Cardiac atrium fibroblast (primary cell): ENCODE data around the gene ESR1. TPM values are rescaled to one million over a fixed set of nuclear protein-coding genes. Genes with fewer than 3 reads are reported as not detected.

ENCODE experiments used
- total RNA-seq: library from RNA; depleted of rRNA; stranded (reverse); fragments of >200 nt; gene quantifications from 2 replicates; pipeline ENCODE4 v1.2.3, GENCODE V29; 2015

The ESR1 gene
- under 0.01 and 0.16 TPM in 2 replicates for total RNA-seq

DNA sequence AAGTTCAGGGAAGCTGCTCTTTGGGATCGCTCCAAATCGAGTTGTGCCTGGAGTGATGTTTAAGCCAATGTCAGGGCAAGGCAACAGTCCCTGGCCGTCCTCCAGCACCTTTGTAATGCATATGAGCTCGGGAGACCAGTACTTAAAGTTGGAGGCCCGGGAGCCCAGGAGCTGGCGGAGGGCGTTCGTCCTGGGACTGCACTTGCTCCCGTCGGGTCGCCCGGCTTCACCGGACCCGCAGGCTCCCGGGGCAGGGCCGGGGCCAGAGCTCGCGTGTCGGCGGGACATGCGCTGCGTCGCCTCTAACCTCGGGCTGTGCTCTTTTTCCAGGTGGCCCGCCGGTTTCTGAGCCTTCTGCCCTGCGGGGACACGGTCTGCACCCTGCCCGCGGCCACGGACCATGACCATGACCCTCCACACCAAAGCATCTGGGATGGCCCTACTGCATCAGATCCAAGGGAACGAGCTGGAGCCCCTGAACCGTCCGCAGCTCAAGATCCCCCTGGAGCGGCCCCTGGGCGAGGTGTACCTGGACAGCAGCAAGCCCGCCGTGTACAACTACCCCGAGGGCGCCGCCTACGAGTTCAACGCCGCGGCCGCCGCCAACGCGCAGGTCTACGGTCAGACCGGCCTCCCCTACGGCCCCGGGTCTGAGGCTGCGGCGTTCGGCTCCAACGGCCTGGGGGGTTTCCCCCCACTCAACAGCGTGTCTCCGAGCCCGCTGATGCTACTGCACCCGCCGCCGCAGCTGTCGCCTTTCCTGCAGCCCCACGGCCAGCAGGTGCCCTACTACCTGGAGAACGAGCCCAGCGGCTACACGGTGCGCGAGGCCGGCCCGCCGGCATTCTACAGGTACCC is at the start of gene ESR1:
TSS of gene ESR1 (plus strand) at position 170 of the 858 bp plus-strand sequence. CDS start at position 401, 231 bp downstream.

